ENCODE results near the gene NSMCE4A. TPM values are rescaled to one million over a fixed set of nuclear protein-coding genes. Genes with fewer than 3 reads are reported as not detected.
"Not testable (repeated sequence)": the region's sequence is repeated elsewhere in the genome, so short reads cannot be mapped to it uniquely, and the experiment has no call there.

Gene NSMCE4A
- total RNA-seq, 4 donors from 2014 or later = 65.2 to 135 (median 85.1) TPM

- WGBS, 2 donors (ENCODE audit: low coverage in 1 of 2) = 83 to 94% methylated on average over 6 of the region's 6 CpGs
- no peak for ATAC-seq
- Histone ChIP-seq H3K27ac (peak overlapping the region; percentile 79 to 90 (median 87)), H3K4me3 (no peak overlapping the region), H3K4me1 (peaks cover 0 to 39% (median 0%) of the 10 kb centered on the region in 3 donors), H3K9me3 (no peaks in the 10 kb centered on the region), H3K27me3 (no peaks in the 10 kb centered on the region), H3K36me3 (no peaks in the 10 kb centered on the region)
- TF ChIP-seq POLR2AphosphoS5 (IDR thresholded peaks at IDR 0.05) (no peak), POLR2A (IDR thresholded peaks at IDR 0.05) (no peak), CTCF (IDR thresholded peaks at IDR 0.05) (no peak), EP300 (IDR thresholded peaks at IDR 0.05) (no peak)
Measured at GRCh38 chr10:122020226-122020625, 45.2 kb upstream of the NSMCE4A start.

GRCh38 chr10:122019414-122019975 lies 44.5 kb upstream of the NSMCE4A start:
- H3K36me3 ChIP-seq = no peaks in the 10 kb centered on the region
- no peaks in the 10 kb centered on the region for H3K9me3 ChIP-seq
- H3K27ac ChIP-seq = peak overlapping the region in 3 of 4 donors; percentile 66 to 90 (median 86)
- TF ChIP-seq POLR2AphosphoS5 (IDR thresholded peaks at IDR 0.05) (no peak), POLR2A (IDR thresholded peaks at IDR 0.05) (no peak), EP300 (IDR thresholded peaks at IDR 0.05) (no peak), CTCF (IDR thresholded peaks at IDR 0.05) (no peak)
- H3K4me1 ChIP-seq = peaks cover 0 to 39% (median 0%) of the 10 kb centered on the region in 3 donors
- no peak for ATAC-seq
- WGBS, 2 donors (ENCODE audit: low coverage in 1 of 2) = 60% methylated on average over 13 of the region's 24 CpGs; no CpG with 5 or more reads in 1 of the 2 donors
- peak overlapping the region in 1 of 2 donors; percentile 21 for H3K4me3 ChIP-seq
- no peaks in the 10 kb centered on the region for H3K27me3 ChIP-seq

GRCh38 chr10:122018951-122019413 lies 44.0 kb upstream of the NSMCE4A start:
- Histone ChIP-seq H3K9me3 (no peaks in the 10 kb centered on the region), H3K36me3 (no peaks in the 10 kb centered on the region), H3K27me3 (no peaks in the 10 kb centered on the region), H3K4me3 (peak overlapping the region in 1 of 2 donors; percentile 21), H3K27ac (peak overlapping the region; percentile 41 to 90 (median 76)), H3K4me1 (peaks cover 0 to 39% (median 0%) of the 10 kb centered on the region in 3 donors)
- ATAC-seq = no peak
- TF ChIP-seq POLR2A (IDR thresholded peaks at IDR 0.05) = no peak
- 80 to 96% methylated on average over 2 to 7 of the region's 16 CpGs for WGBS, 2 donors (ENCODE audit: low coverage in 1 of 2)

- no peak for ATAC-seq
- WGBS, 2 donors (ENCODE audit: low coverage in 1 of 2) = 17 to 42% methylated on average over 3 to 7 of the region's 7 CpGs
- no peaks in the 10 kb centered on the region for H3K36me3 ChIP-seq
- no peak for TF ChIP-seq CTCF (IDR thresholded peaks at IDR 0.05)
- no peak for TF ChIP-seq EP300 (IDR thresholded peaks at IDR 0.05)
- peaks cover 0 to 40% (median 0%) of the 10 kb centered on the region in 3 donors for H3K4me1 ChIP-seq
- H3K27me3 ChIP-seq = no peaks in the 10 kb centered on the region
- no peaks in the 10 kb centered on the region for H3K9me3 ChIP-seq
- H3K27ac ChIP-seq = peak overlapping the region; percentile 41 to 90 (median 76)
- peak overlapping the region in 1 of 2 donors; percentile 21 for H3K4me3 ChIP-seq
Measured at GRCh38 chr10:122018491-122018890, 43.5 kb upstream of the NSMCE4A start.

- H3K27me3 ChIP-seq, H3K4me3 ChIP-seq, H3K9me3 ChIP-seq, ATAC-seq, H3K36me3 ChIP-seq: not testable (repeated sequence)
- Histone ChIP-seq H3K4me1 (peaks cover 0 to 44% (median 0%) of the 10 kb centered on the region in 3 donors), H3K27ac (peak overlapping the region in 3 of 4 donors; percentile 66 to 90 (median 86))
- WGBS, 2 donors (ENCODE audit: low coverage in 1 of 2) = 61 to 82% methylated on average over 3 to 4 of the region's 4 CpGs
Measured at GRCh38 chr10:122017926-122018325, 42.9 kb upstream of the NSMCE4A start.

GRCh38 chr10:122014652-122015248 lies 39.7 kb upstream of the NSMCE4A start:
- WGBS, 2 donors (ENCODE audit: low coverage in 1 of 2) = 53 to 63% methylated on average over 3 of the region's 3 CpGs
- no peak overlapping the region for H3K27ac ChIP-seq
- no peak for TF ChIP-seq POLR2AphosphoS5 (IDR thresholded peaks at IDR 0.05)
- TF ChIP-seq CTCF (IDR thresholded peaks at IDR 0.05) = no peak
- no peak overlapping the region for H3K4me3 ChIP-seq
- peaks cover 0 to 30% (median 0%) of the 10 kb centered on the region in 3 donors for H3K4me1 ChIP-seq
- no peak for ATAC-seq
- H3K27me3 ChIP-seq = no peaks in the 10 kb centered on the region
- no peaks in the 10 kb centered on the region for H3K36me3 ChIP-seq
- H3K9me3 ChIP-seq = no peaks in the 10 kb centered on the region
